Nucleus accumbens (tissue), 56 donors: ENCODE results near the gene MITF.
A peak's percentile ranks its signal among the peaks of the same experiment; 100 is the strongest.

Source experiments
- DNase-seq, 56 donors: peaks; one replicate each; lab custom pipeline; 2025; lab: John Stamatoyannopoulos, UW

MITF gene

GRCh38 chr3:69825446-69825845 lies 86.2 kb downstream of the MITF start:
- DNase-seq, result no peak

- DNase-seq, result no peak
Observed at GRCh38 chr3:69827127-69827526, 87.9 kb downstream of the MITF start.

- no peak for DNase-seq
Observed at GRCh38 chr3:69828817-69829216, 89.6 kb downstream of the MITF start.

GRCh38 chr3:69830147-69830546 lies 90.9 kb downstream of the MITF start:
- no peak for DNase-seq

GRCh38 chr3:69831737-69832136 lies 92.5 kb downstream of the MITF start:
- DNase-seq, result no peak

- DNase-seq, result no peak
Observed at GRCh38 chr3:69833591-69833990, 94.3 kb downstream of the MITF start.

GRCh38 chr3:69838217-69838616 lies 99.0 kb downstream of the MITF start:
- DNase-seq, result no peak

GRCh38 chr3:69838696-69839515 lies 99.6 kb downstream of the MITF start:
- no peak for DNase-seq

GRCh38 chr3:69842351-69842750 lies 103.1 kb downstream of the MITF start:
- no peak for DNase-seq

GRCh38 chr3:69842789-69843188 lies 103.5 kb downstream of the MITF start:
- DNase-seq, result peak in 2 of 56 donors; percentile 9 to 28

- no peak for DNase-seq
Observed at GRCh38 chr3:69844706-69845105, 105.4 kb downstream of the MITF start.

- no peak for DNase-seq
Observed at GRCh38 chr3:69847303-69847702, 108.0 kb downstream of the MITF start.

- DNase-seq, result no peak
Observed at GRCh38 chr3:69848113-69848512, 108.8 kb downstream of the MITF start.

GRCh38 chr3:69850849-69851248 lies 111.6 kb downstream of the MITF start:
- DNase-seq, result no peak

GRCh38 chr3:69853027-69853426 lies 113.8 kb downstream of the MITF start:
- no peak for DNase-seq

GRCh38 chr3:69855436-69856162 lies 116.3 kb downstream of the MITF start:
- no peak for DNase-seq

GRCh38 chr3:69856965-69857705 lies 117.9 kb downstream of the MITF start:
- no peak for DNase-seq

GRCh38 chr3:69861556-69861955 lies 122.3 kb downstream of the MITF start:
- peak in 1 of 56 donors; percentile 4 for DNase-seq

GRCh38 chr3:69864141-69864540 lies 124.9 kb downstream of the MITF start:
- no peak for DNase-seq

- DNase-seq, result no peak
Observed at GRCh38 chr3:69864766-69865165, 125.5 kb downstream of the MITF start.
